Activated B cell treated with CpG ODN at 0.5 μM for 24 hours (primary cell): ENCODE data around the gene SLC51B. TPM values are rescaled to one million over a fixed set of nuclear protein-coding genes. Genes with fewer than 3 reads are reported as not detected.

Source experiments
- ATAC-seq: fragments of 200-7000 bp; cut with Tn5 transposase; one replicate; pipeline ENCODE4 v1.10.0; 2021; ENCODE audit warnings: low read depth, mild to moderate bottlenecking, moderate library complexity
- CTCF ChIA-PET: fragments of 350-600 bp; sonication (Branson Sonifier 250); formaldehyde crosslinking; loops from one replicate; lab custom pipeline; 2021; ENCODE audit warnings: antibody characterized with exemption; lab: Charles Lee
- POLR2A ChIA-PET: fragments of 350-600 bp; sonication (Branson Sonifier 250); formaldehyde crosslinking; loops from one replicate; lab custom pipeline; 2021; ENCODE audit warnings: antibody characterized with exemption; lab: Charles Lee
- DNase-seq: peaks from one replicate; pipeline ENCODE4 v3.0.0; 2022
- H3K27ac Mint-ChIP-seq: one replicate; pipeline ENCODE4 v1.8.0; 2020; ENCODE audit warnings: mixed read lengths
- H3K27me3 Mint-ChIP-seq: one replicate; pipeline ENCODE4 v1.8.0; 2021; ENCODE audit warnings: mixed read lengths
- H3K36me3 Mint-ChIP-seq: one replicate; pipeline ENCODE4 v1.8.0; 2021; ENCODE audit warnings: low read depth, mixed read lengths
- H3K4me1 Mint-ChIP-seq: one replicate; pipeline ENCODE4 v1.8.0; 2021; ENCODE audit warnings: mixed read lengths
- H3K4me3 Mint-ChIP-seq: one replicate; pipeline ENCODE4 v1.8.0; 2020; ENCODE audit warnings: mild to moderate bottlenecking, mixed read lengths
- H3K9me3 Mint-ChIP-seq: one replicate; pipeline ENCODE4 v1.8.0; 2020; ENCODE audit warnings: mixed read lengths
- intact Hi-C: fragments of 100-400 bp; cut with micrococcal nuclease; formaldehyde crosslinking; loops from one replicate; pipeline ENCODE4 v1.15.1; 2024
- total RNA-seq: library from RNA; stranded (reverse); gene quantifications from 2 replicates; pipeline ENCODE4 v1.2.3, GENCODE V29; 2022
- TF ChIP-seq, protein P1 (sequence below): fragments of 200-600 bp; IDR thresholded peaks from one replicate; pipeline ENCODE4 v1.8.0; 2022; ENCODE audit warnings: antibody characterized with exemption, mild to moderate bottlenecking

The SLC51B gene
- total RNA-seq, 1 donor from 2014 or later, result not detected

DNA sequence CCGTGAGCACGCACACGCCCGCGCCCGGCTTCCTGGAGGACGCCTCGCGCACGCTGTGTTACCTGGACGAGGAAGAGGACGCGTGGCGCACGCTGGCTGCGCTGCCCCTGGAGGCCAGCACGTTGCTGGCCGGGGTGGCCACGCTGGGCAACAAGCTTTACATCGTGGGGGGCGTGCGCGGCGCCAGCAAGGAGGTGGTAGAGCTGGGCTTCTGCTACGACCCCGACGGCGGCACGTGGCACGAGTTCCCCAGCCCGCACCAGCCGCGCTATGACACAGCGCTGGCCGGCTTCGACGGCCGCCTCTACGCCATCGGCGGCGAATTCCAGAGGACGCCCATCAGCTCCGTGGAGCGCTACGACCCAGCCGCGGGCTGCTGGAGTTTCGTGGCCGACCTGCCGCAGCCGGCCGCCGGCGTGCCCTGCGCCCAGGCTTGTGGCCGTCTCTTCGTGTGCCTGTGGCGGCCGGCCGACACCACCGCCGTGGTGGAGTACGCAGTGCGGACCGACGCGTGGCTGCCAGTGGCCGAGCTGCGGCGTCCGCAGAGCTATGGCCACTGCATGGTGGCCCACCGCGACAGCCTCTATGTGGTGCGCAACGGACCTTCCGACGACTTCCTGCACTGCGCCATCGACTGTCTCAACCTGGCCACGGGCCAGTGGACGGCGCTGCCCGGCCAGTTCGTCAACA, 32.2 kb downstream of the SLC51B start:
- H3K36me3 Mint-ChIP-seq, result no peaks in the 10 kb centered on the region
- intact Hi-C loops, result no loop called here
- ChIA-PET CTCF (interaction anchor here (0.8 to 1.5 kb wide), 2 partner anchors 42 to 354 kb away, joined by 3 read pairs; no protein-coding TSS in a partner anchor), POLR2A (no interaction called here)
- H3K27ac Mint-ChIP-seq, result no peak overlapping the region
- TF ChIP-seq, protein P1, sequence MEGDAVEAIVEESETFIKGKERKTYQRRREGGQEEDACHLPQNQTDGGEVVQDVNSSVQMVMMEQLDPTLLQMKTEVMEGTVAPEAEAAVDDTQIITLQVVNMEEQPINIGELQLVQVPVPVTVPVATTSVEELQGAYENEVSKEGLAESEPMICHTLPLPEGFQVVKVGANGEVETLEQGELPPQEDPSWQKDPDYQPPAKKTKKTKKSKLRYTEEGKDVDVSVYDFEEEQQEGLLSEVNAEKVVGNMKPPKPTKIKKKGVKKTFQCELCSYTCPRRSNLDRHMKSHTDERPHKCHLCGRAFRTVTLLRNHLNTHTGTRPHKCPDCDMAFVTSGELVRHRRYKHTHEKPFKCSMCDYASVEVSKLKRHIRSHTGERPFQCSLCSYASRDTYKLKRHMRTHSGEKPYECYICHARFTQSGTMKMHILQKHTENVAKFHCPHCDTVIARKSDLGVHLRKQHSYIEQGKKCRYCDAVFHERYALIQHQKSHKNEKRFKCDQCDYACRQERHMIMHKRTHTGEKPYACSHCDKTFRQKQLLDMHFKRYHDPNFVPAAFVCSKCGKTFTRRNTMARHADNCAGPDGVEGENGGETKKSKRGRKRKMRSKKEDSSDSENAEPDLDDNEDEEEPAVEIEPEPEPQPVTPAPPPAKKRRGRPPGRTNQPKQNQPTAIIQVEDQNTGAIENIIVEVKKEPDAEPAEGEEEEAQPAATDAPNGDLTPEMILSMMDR, result no peak
- H3K4me3 Mint-ChIP-seq, result peak overlapping the region; percentile 58
- peaks cover 44% of the 10 kb centered on the region for H3K27me3 Mint-ChIP-seq
- DNase-seq, result no peak
- no peak for ATAC-seq
- no peaks in the 10 kb centered on the region for H3K9me3 Mint-ChIP-seq
- H3K4me1 Mint-ChIP-seq, result peaks cover 7% of the 10 kb centered on the region

- H3K27ac Mint-ChIP-seq, result no peak overlapping the region
- no peaks in the 10 kb centered on the region for H3K9me3 Mint-ChIP-seq
- peaks cover 50% of the 10 kb centered on the region for H3K27me3 Mint-ChIP-seq
- intact Hi-C loops, result loop anchor here (1.0 kb wide), 2 partner anchors 24 to 45 kb away; no protein-coding TSS in a partner anchor
- H3K4me1 Mint-ChIP-seq, result peaks cover 7% of the 10 kb centered on the region
- H3K36me3 Mint-ChIP-seq, result no peaks in the 10 kb centered on the region
- TF ChIP-seq, protein P1, result no peak
- DNase-seq, result peak; percentile 34
- CTCF ChIA-PET, result interaction anchor here (0.8 to 1.5 kb wide), 4 partner anchors 9 to 355 kb away, joined by 3 to 7 read pairs (median 3); no protein-coding TSS in a partner anchor
- peak overlapping the region; percentile 58 for H3K4me3 Mint-ChIP-seq
- POLR2A ChIA-PET, result no interaction called here
- peak; percentile 56 for ATAC-seq
Observed at GRCh38 chr15:65077981-65078352, 32.8 kb downstream of the SLC51B start.

GRCh38 chr15:65079580-65079979, 34.4 kb downstream of the SLC51B start:
- no peaks in the 10 kb centered on the region for H3K36me3 Mint-ChIP-seq
- intact Hi-C loops, result no loop called here

GRCh38 chr15:65081270-65081669, 36.1 kb downstream of the SLC51B start:
- TF ChIP-seq, protein P1, result no peak
- no peaks in the 10 kb centered on the region for H3K36me3 Mint-ChIP-seq
- DNase-seq (no peak), ATAC-seq (no peak)
- H3K4me1 Mint-ChIP-seq, result peaks cover 7% of the 10 kb centered on the region
- no peak overlapping the region for H3K4me3 Mint-ChIP-seq
- H3K27ac Mint-ChIP-seq, result no peak overlapping the region
- peaks cover 60% of the 10 kb centered on the region for H3K27me3 Mint-ChIP-seq
- POLR2A ChIA-PET, result no interaction called here
- H3K9me3 Mint-ChIP-seq, result no peaks in the 10 kb centered on the region
- CTCF ChIA-PET, result no interaction called here
- intact Hi-C loops, result no loop called here

More at GRCh38 chr15:65079580-65079979, 34.4 kb downstream of the SLC51B start:
- CTCF ChIA-PET, result interaction anchor here (1.1 kb wide), 1 partner anchor 46 kb away, joined by 5 read pairs; no protein-coding TSS in a partner anchor
- ATAC-seq (no peak), DNase-seq (no peak)
- no peak overlapping the region for H3K4me3 Mint-ChIP-seq
- H3K27me3 Mint-ChIP-seq, result peaks cover 61% of the 10 kb centered on the region
- TF ChIP-seq, protein P1, result no peak
- H3K4me1 Mint-ChIP-seq, result peaks cover 7% of the 10 kb centered on the region
- POLR2A ChIA-PET, result no interaction called here
- H3K9me3 Mint-ChIP-seq, result no peaks in the 10 kb centered on the region
- no peak overlapping the region for H3K27ac Mint-ChIP-seq

DNA sequence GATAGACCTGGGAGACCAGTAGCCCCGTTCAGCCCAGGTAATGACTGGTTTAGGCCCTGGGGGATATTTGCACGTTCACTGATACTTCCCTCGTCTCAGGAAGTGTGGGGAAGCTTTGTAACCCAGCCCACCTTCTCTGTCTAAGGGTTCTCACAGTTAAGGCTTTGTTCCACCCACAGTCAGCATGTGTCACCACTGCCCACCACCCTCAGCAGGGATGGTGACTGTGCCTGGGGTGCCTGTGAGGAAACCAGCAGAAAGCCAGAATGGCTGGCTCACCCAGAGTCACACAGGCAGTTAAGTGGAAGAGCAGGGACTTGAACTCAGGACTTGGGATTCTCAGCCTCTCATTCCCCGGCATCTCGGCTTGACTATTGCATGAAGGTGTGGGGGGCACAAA, 36.6 kb downstream of the SLC51B start:
- no peak for ATAC-seq
- ChIA-PET POLR2A (no interaction called here), CTCF (no interaction called here)

More for the DNA sequence above, 36.6 kb downstream of the SLC51B start:
- TF ChIP-seq, protein P1, result no peak
- H3K4me1 Mint-ChIP-seq, result peaks cover 7% of the 10 kb centered on the region
- no peak for DNase-seq
- no peak overlapping the region for H3K27ac Mint-ChIP-seq
- peaks cover 57% of the 10 kb centered on the region for H3K27me3 Mint-ChIP-seq
- H3K4me3 Mint-ChIP-seq, result no peak overlapping the region
- intact Hi-C loops, result no loop called here
- no peaks in the 10 kb centered on the region for H3K9me3 Mint-ChIP-seq
- H3K36me3 Mint-ChIP-seq, result no peaks in the 10 kb centered on the region
